ENCODE results near the gene KLHL2. TPM values are rescaled to one million over a fixed set of nuclear protein-coding genes. Genes with fewer than 3 reads are reported as not detected.

The KLHL2 gene
- total and polyA plus RNA-seq, 2 of the 13 experiments (the other 11 are each of a cell fraction or from before 2014, with no cell fraction given): 9.2 to 17.6 TPM

DNA sequence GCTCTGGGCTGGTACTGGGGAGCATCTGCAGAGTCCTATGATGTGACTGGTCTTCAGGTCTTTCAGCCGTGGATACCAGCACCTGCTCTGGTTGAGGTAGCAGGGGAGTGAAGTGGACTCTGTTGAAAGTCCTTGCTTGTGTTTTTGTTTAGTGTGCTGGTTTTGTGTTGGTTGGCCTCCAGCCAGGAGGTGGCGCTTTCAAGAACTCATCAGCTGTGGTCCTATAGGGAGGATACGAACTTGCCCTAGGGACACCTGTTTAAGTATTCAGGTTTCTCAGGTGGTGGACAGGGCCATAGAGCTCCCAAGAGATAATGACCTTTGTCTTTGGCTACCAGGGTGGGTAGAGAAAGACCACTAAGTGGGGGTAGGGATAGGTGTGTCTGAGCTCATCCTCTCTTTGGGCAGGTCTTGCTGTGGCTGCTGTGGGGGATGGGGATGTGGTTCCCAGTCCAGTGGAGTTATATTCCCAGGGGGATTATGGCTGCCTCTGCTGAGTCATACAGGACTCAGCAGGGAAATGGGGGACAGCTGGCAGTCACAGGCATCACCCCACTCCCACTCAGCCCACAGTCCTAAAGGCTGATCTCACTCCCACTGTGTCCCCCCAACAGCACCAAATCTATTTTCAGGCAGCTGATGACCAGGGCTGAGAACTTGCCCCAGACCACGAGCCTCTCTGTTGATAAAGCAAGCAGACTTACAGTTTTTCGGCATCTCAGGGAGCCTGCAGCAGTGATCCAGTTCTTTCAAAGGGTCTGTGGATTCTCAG, 144.2 kb downstream of the KLHL2 start (continued):
- TF ChIP-seq SP4 (CRISPR knock-in tag; IDR thresholded peaks at IDR 0.05) (no peak), SAFB2 (CRISPR knock-in tag; IDR thresholded peaks at IDR 0.05; ENCODE audit: borderline replicate concordance, low read depth) (no peak), SRSF1 (optimal IDR thresholded peaks at IDR 0.05; ENCODE audit: low read depth, low read length) (no peak), ZNF292 (CRISPR knock-in tag; IDR thresholded peaks at IDR 0.05; ENCODE audit: borderline replicate concordance, low read depth) (no peak)
- TF ChIP-seq, protein P1, sequence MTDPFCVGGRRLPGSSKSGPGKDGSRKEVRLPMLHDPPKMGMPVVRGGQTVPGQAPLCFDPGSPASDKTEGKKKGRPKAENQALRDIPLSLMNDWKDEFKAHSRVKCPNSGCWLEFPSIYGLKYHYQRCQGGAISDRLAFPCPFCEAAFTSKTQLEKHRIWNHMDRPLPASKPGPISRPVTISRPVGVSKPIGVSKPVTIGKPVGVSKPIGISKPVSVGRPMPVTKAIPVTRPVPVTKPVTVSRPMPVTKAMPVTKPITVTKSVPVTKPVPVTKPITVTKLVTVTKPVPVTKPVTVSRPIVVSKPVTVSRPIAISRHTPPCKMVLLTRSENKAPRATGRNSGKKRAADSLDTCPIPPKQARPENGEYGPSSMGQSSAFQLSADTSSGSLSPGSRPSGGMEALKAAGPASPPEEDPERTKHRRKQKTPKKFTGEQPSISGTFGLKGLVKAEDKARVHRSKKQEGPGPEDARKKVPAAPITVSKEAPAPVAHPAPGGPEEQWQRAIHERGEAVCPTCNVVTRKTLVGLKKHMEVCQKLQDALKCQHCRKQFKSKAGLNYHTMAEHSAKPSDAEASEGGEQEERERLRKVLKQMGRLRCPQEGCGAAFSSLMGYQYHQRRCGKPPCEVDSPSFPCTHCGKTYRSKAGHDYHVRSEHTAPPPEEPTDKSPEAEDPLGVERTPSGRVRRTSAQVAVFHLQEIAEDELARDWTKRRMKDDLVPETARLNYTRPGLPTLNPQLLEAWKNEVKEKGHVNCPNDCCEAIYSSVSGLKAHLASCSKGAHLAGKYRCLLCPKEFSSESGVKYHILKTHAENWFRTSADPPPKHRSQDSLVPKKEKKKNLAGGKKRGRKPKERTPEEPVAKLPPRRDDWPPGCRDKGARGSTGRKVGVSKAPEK (CRISPR knock-in tag; IDR thresholded peaks at IDR 0.05; ENCODE audit: borderline replicate concordance): no peak

DNA sequence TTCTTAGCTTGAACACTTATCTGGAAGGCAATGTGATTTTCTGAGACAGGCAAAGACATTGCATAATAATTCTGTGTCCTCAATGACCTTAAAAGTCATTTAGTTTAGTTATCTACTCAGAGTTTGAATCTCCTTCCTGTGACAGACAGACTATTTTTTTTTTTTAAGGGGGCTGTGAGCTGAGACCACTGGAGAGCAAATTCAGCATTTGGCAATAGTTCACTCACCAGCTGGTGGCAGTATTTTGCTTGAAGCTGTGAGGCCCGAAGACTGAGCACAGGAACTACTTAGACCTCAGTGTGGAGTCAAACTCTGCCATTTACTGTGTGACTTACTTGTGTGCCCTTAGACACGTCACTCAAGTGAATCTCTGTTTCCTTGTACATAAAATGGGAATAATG, 148.5 kb downstream of the KLHL2 start:
- H4K20me1 ChIP-seq (ENCODE audit: insufficient read depth, low read length): no peaks in the 10 kb centered on the region
- ChIA-PET POLR2A (interaction anchor here (0.8 to 1.5 kb wide), 2 partner anchors 9 to 23 kb away, joined by 4 to 10 read pairs; partner anchors contain the start of gene CPE), CTCF (ENCODE audit: low intra/inter-chr PET ratio, low total read pairs) (interaction anchor here (1.2 to 2.3 kb wide), 2 partner anchors 23 to 109 kb away, joined by 6 to 28 read pairs; partner anchors contain the start of gene CPE)
- H3K27me3 ChIP-seq (ENCODE audit: control insufficient read depth in 1 of 2, insufficient read depth in 2 of 2, low read length in 2 of 2): no peaks in the 10 kb centered on the region
- DNase-seq (ENCODE audit: low spot score) (peak; percentile 72), ATAC-seq (peak; percentile 87), FAIRE-seq (peak; percentile 96)
- in situ Hi-C loops (cut with HindIII; ENCODE audit: extremely low pct_ligation_motif_present, low pct_unique_long_range_greater_than_20kb) (loop anchor here (5.0 kb wide), 1 partner anchor 106 kb away; no protein-coding TSS in a partner anchor), intact Hi-C loops (cut with micrococcal nuclease; ENCODE audit: unreplicated experiment) (loop anchor here (1.0 to 10.0 kb wide), 4 partner anchors 23 to 739 kb away; partner anchors contain the start of gene CPE)
- H3K36me3 ChIP-seq (replicated peaks in 1 of 2; ENCODE audit: control insufficient read depth in 1 of 2, insufficient read depth in 2 of 2, low read length in 2 of 2): no peaks in the 10 kb centered on the region
- H2AFZ ChIP-seq (ENCODE audit: low read length): peak overlapping the region; percentile 83
- H3K4me2 ChIP-seq (ENCODE audit: low read depth, low read length): peak overlapping the region; percentile 39
- H3K4me1 ChIP-seq (ENCODE audit: insufficient read depth, low read length): peaks cover 25% of the 10 kb centered on the region
- H3K9ac ChIP-seq (ENCODE audit: insufficient read depth, low read depth, low read length): no peak overlapping the region
- H3K4me3 ChIP-seq (replicated peaks in 1 of 3; ENCODE audit: insufficient read depth in 1 of 3, low read depth in 2 of 3, low read length in 3 of 3): no peak overlapping the region
- no peak overlapping the region for H3K27ac ChIP-seq (ENCODE audit: extremely low read length, insufficient read depth, low read length)
- no peaks in the 10 kb centered on the region for H3K9me3 ChIP-seq (ENCODE audit: low read length)
- H3K79me2 ChIP-seq (ENCODE audit: insufficient read depth, low read length): no peaks in the 10 kb centered on the region
- 0% methylated on average over 2 of the region's 2 CpGs for WGBS (ENCODE audit: low lambda C conversion rate)
- no TSS peak for BruUV-seq (replicated peaks)
- TF ChIP-seq STAG1 (CRISPR knock-in tag; IDR thresholded peaks at IDR 0.05): peak; percentile 88
- TF ChIP-seq, protein P2, sequence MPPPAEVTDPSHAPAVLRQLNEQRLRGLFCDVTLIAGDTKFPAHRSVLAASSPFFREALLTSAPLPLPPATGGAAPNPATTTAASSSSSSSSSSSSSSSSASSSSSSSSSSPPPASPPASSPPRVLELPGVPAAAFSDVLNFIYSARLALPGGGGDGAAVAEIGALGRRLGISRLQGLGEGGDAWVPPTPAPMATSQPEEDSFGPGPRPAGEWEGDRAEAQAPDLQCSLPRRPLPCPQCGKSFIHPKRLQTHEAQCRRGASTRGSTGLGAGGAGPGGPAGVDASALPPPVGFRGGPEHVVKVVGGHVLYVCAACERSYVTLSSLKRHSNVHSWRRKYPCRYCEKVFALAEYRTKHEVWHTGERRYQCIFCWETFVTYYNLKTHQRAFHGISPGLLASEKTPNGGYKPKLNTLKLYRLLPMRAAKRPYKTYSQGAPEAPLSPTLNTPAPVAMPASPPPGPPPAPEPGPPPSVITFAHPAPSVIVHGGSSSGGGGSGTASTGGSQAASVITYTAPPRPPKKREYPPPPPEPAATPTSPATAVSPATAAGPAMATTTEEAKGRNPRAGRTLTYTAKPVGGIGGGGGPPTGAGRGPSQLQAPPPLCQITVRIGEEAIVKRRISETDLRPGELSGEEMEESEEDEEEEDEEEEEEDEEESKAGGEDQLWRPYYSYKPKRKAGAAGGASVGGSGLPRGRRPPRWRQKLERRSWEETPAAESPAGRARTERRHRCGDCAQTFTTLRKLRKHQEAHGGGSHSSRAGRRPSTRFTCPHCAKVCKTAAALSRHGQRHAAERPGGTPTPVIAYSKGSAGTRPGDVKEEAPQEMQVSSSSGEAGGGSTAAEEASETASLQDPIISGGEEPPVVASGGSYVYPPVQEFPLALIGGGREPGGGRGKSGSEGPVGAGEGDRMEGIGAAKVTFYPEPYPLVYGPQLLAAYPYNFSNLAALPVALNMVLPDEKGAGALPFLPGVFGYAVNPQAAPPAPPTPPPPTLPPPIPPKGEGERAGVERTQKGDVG (CRISPR knock-in tag; IDR thresholded peaks at IDR 0.05; ENCODE audit: borderline replicate concordance): no peak
- TF ChIP-seq, protein P3, sequence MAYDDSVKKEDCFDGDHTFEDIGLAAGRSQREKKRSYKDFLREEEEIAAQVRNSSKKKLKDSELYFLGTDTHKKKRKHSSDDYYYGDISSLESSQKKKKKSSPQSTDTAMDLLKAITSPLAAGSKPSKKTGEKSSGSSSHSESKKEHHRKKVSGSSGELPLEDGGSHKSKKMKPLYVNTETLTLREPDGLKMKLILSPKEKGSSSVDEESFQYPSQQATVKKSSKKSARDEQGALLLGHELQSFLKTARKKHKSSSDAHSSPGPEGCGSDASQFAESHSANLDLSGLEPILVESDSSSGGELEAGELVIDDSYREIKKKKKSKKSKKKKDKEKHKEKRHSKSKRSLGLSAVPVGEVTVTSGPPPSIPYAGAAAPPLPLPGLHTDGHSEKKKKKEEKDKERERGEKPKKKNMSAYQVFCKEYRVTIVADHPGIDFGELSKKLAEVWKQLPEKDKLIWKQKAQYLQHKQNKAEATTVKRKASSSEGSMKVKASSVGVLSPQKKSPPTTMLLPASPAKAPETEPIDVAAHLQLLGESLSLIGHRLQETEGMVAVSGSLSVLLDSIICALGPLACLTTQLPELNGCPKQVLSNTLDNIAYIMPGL (CRISPR knock-in tag; IDR thresholded peaks at IDR 0.05; ENCODE audit: borderline replicate concordance in 1 of 2, low read depth in 1 of 2): 0 out of 4 replicates have a peak, but pooled peaks of 1 of the 2 experiments have one; percentile 27
- TF ChIP-seq ZNF101 (CRISPR knock-in tag; IDR thresholded peaks at IDR 0.05; ENCODE audit: borderline replicate concordance, low read depth): no peak
- no peak for TF ChIP-seq DR1 (CRISPR knock-in tag; IDR thresholded peaks at IDR 0.05)
- TF ChIP-seq HHEX (CRISPR knock-in tag; IDR thresholded peaks at IDR 0.05): no peak
- TF ChIP-seq PAF1 (CRISPR knock-in tag; IDR thresholded peaks at IDR 0.05): no peak
- no peak for TF ChIP-seq BCL6 (CRISPR knock-in tag; IDR thresholded peaks at IDR 0.05)
